SKM-1 (cell line): ENCODE results near the gene NFAM1.

Source experiments
- DNase-seq: peaks from one replicate; lab custom pipeline; 2025; ENCODE audit not compliant: unreplicated experiment; lab: John Stamatoyannopoulos, UW

The NFAM1 gene

DNA sequence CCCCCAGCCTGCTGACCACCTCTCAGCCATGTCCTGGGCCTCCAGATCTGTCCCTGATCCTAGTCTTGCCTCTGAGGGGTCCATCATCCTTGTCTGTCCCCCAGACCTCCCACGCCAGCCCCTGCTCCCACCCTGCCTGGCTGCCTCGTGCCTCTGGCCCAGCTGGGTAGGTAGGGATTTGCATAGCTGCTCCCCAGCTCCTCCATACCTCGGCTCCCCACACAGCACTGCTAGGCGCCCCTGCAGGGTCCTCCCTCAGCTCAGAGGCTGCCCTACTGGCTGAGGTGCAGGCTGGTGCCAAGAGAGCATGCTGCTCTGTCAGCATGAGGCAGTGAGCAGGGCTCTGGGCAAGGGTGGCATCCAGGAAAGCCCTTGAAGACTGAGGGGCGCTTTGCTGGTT, 47.7 kb downstream of the NFAM1 start:
- no peak for DNase-seq

DNA sequence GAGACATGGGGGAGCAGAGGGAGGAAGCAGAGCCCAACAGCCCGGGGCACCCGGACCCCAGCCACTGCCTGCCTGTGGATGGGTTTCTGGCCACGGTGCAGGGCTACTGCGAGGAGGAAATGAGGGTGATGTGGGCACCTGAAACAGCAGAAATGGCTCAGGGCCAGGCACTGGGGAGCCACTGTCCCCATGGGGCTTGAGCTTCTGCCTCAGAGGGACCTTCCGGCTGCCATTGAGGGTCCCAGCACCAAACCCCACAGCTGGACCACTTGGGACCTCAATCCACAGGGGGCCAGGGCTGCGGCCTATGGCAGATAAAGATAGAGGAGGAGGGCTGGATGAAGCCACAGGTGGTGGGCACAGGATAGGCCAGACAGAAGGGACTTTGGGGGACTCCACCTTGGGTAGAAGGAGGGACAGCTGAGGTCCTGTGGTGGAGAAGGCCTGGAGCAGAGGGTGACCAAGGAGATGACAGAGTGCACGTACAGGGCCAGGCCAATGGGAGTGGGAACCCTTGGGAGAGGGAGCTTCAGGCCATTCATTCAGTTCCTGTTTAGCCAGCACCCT, 48.3 kb downstream of the NFAM1 start:
- DNase-seq: no peak

DNA sequence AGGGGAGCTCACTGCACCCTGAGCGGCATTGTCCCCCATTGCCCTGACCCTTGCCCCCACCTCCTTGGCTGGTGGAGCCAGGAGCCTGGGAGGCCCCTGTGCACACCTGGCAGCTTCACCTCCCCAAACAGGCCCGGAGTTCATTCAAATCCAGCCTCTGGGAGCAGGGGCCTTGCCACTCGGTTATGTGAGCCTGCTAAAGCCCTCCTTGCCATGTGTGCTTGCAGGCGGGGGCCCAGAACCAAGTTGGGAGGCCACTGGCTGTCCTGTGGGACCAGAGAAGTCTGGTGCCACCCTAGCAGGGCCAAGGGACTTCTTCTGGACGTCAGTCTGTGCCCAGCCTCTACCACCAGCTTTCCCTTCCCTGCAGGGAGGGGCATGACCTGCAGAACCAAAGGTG, 48.9 kb downstream of the NFAM1 start:
- DNase-seq: no peak

DNA sequence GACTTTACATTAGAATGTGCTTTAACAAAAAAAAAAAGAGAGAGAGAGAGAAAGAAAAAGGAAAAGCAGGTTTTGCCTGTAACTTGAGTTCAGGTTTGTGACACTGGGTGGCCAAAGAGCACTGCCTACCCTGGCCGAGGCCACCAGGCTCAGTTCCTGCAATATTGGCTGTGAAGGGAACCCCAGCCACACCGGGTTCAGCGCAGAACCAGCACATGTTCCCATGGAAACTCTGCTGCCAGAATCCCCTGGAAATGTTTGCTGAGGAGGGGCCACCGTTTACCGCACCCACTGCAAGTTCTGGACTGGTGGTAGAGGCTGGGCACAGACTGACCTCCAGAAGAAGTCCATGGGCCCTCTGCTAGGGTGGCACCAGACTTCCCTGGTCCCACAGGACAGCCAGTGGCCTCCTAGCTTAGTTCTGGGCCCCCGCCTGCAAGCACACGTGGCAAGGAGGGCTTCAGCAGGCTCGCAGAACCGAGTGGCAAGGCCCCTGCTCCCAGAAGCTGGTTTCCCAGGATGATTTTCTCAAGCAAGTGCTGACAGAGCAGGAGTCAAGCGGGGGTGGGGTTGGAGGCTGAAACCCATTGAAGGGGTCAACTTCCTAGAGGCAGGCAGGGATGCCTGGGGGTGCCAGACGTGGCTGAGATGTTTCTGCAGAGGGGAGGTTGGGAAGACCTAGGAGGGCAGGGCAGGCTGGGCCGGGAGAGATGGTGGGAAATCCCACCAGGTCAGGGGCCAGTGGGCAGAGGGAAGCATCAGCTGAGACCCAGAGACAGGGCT, 51.2 kb downstream of the NFAM1 start:
- no peak for DNase-seq

DNA sequence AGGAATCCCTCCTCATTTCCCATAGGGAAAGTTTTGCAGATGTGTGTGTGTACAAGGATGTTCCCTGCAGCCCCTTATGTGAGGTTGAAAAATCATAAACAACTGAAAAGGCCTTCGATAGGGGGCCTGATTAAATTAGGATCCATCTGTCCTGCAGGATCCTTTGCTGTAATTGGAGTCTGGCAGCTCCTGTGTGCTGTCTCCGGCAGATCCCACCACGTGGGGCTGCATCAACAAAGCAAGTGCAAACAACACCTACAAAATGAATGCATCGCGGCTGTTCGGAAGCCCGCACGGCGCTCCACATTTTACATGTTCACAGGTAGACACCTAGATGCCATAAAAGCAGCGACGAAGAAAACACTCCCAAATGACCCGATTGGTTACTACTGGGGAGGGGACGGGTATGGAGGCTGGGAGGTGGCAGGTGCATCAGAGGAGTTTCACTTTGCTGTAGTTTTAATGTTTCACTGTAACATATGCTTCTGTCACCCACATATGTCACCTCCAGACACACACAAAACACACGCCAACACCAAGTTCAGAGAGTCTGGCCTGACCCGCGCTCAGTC, 52.2 kb downstream of the NFAM1 start:
- no peak for DNase-seq

DNA sequence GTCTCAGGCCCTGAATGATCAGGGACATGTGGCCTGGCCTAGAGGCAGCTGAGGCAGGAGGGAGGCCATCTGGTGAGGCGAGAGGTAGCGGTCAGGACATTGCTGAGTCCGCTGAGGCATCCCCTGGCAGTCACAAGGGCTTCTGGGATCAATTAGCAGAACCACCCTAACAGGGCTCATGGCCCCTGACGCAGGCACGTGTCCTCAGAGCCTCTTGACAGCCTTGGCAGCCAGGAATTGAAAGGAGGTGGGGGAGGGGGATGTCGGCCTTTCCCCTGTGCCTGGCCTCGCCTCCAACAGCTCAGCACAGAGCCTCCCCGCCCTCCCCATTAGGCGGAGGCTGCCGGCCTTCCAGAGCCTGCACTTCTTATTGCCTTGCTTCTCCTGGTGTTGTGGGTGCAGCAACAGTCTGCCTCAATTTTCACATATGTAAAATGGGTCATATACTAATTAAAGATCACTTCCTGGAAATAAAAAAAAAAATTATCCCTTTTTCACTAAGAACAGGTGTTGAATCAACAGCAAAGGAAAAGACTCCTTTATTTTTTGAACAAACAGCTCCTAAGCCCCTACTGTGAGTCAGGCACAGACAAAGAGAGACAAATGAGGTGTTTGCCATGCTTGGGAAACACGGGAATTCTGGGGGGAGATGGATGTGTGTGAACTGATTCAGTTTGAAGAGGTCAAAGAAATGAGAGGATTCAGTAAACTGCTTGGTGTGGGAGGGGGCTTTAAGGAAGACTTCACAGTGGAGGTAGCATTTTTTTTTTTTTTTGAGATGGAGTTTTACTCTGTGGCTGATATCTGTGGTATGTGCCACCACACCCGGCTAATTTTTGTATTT, 55.3 kb downstream of the NFAM1 start:
- DNase-seq: no peak

DNA sequence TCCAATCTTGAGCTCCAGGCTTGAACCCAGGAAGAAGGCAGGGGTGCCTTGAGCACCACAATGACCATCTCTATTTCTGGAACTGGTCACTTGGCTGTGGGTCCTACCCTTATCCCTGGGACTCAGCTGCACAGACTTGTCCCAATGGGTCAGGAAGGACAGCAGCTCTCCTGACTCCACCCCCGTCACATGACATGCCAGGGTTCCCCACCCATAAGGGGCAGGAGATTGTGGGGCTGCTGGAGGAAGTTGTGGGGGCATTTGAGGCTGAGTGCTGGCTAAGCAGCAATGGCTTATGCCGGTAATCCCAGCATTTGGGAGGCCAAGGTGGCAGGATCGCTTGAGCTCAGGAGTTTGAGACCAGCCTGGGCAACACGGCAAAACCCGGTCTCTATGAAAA, 56.2 kb downstream of the NFAM1 start:
- DNase-seq: no peak

DNA sequence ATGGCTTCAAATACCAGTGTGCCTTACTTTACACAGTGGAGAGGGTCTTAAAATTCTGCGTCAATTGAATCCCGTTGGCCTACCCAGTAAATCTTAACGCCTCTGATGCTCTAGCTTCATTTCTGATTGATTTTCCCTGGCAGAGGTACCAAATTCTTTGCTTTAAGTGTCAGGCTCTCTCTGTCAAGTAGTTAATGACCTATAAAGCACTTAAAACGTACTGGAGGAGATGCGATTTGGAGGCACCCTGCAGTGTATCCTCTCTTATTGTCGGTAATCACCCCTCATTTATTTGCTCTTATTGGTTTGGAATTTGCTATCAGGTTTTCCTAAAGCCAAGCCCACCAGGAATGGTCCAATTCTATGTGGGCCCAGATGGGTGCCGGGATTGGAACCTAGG, 59.2 kb downstream of the NFAM1 start:
- no peak for DNase-seq

DNA sequence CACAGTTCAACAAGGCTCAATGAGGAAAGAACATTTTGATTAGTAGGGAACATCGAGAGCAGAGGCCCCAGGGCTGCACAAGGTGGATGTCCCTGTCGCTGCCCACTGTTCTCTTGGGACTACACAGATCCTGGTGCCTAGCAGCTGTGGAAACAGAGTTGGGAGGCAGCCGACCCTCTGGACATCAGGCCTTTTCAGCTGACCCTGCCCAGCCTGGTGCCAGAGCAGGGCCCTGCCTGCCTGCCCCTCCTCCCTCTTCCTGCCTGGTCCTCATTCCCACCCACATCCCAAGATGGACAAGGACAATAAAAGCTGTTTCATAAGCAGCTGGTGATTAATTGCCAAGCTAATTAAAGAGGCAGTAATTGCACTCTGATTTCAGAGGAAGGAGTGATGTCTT, 60.7 kb downstream of the NFAM1 start:
- no peak for DNase-seq

DNA sequence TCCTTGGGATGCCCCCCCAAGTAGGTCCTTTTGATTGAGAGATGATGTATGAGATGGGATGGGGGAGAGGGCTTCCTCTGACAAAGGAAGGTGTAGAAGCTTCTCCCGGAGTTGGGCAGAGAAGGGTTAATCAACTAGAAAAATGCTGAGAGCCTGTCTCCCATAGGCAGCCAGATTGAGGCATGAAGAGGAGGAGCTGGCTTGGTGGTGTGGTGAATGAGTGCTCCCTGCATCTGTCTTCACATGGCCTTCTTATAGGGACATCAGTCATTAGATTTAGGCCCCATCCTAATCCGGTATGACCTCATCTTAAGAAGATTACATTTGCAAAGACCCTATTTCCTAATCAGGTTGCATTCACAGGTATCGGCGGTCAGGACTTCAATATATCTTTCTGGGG, 61.1 kb downstream of the NFAM1 start:
- no peak for DNase-seq

DNA sequence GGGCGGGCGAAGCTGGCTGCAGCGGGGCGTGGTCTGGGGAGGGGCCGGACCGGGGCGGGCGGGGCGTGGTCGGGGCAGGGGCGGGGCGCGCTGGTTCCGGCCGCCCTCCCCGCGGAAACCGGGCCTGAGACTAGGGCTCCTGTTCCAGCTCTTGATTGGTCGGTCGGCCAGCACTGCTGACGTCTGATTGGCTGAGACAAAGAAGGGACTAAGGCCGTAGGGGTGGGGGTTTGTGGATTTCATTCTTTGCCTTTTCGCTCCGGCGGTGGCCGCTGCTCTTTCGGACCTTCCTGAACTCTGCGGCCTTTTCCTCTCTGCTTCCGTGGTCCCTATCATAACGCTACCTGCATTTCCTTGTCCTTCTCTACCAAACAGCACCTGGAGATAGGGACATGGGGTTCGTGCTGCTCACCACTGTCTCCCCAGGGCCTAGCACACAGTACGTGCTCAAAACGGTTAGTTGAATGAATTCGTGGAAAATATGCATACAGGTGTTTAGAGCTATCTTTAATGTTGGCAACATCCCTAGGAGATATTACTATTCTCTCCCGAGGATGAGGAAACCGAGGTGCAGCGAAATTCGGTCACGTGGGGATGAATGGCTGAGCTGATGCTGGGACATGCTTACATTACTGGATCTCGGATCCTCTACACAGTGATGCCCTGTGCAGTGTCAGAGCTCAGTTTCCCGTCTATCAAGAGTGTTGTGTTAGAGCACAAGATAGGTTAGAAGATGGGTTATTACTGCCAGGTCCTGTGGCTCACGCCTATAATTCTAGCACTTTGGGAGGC, 62.8 kb downstream of the NFAM1 start:
- DNase-seq: peak; percentile 59

DNA sequence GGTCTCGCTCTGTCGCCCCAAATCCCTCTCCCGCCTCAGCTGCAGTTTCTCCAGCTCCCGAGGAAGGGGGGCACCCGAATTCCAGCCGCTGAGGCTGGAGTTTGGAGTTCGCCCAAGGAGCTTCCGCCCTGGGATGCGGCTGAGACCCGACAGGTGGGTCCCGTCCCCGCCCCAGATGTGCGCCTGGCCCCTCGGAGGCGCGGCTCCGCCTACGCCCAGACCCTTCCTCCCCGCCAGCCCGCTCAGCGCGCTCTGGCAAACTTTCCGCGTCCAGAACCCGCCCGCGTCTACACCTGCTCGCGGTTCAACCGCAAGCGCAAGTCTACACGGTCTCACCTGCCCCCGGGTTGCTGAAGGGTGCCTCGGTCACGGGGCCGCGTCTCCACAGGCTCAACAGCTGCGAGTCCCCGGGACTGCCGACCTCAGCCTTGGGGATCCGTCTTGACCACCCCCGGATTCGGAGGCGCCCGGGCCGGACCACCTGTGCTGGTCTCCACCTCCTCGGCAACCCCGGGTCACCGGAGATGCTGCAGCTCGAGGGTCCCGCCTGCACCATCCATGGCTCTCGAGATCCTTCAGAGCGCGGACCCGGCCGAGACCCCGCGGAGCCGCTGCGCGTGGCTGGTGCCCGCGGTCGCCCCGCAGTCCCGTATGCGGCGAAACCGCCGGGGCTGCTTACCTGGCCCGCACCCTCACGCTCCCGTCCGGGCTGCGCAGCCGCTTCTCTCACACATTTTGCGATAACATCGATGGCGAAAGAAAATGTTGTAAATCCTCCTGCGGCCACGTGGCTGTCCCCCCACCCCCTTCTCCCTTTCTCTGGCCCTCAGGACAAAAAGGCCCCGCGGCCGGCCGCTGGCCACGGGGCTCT, 63.6 kb downstream of the NFAM1 start:
- DNase-seq: no peak

DNA sequence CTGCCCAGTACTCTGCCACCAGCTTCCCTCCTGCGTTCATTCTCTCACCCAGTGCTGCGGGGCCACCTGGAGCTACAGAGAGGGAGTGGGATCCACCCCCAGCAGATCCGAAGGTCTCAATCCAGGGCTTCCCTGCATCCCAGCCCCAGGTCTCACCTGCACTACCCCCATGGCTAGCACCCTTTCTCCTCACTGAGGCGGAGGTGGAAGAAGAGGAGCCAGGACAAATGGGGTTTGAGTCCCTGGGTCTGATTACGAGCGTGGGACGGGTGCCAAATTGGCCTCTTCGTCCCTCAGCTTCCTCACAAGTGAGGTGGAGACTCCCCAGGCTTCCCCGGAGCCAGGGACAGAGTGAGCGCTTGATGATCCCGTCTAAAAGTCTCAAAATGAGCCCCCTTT, 64.2 kb downstream of the NFAM1 start:
- DNase-seq: no peak

DNA sequence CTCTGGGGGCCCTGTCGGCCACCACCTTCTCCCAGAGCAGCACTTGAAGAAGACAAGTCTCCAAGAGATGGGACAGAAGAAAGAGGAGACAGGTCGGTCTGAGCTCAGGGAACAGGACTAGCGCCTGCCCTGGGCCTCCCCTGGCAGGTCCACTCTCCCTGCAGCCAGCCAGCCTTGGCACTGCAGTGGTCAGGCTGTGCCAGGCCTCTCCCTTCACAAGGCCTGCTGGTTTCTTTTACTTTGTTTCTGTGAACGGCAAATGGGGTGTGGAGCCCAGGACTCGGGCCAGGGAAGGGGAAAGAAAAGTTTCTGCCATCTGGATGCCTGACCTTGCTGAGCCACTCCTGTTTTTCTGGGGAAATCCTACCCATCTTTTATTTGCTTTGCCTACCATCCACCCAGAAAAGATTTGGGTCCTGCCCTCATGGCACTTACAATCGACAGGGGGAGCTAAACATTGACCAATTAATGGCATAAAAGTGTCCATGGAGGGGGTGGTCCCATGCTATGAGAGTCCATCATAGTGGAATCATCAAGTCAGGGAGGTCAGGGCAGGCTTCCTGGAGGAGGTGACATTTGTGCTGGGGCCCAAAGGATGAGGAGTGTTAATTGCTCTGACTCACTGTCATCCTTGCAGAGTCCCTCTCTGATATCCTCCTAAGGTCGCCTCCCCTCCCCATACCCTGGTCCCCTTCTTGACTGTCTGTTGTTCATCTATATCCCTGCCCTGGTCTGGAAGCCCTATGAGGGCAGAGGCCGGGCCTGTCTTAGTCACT, 65.2 kb downstream of the NFAM1 start:
- DNase-seq: no peak

DNA sequence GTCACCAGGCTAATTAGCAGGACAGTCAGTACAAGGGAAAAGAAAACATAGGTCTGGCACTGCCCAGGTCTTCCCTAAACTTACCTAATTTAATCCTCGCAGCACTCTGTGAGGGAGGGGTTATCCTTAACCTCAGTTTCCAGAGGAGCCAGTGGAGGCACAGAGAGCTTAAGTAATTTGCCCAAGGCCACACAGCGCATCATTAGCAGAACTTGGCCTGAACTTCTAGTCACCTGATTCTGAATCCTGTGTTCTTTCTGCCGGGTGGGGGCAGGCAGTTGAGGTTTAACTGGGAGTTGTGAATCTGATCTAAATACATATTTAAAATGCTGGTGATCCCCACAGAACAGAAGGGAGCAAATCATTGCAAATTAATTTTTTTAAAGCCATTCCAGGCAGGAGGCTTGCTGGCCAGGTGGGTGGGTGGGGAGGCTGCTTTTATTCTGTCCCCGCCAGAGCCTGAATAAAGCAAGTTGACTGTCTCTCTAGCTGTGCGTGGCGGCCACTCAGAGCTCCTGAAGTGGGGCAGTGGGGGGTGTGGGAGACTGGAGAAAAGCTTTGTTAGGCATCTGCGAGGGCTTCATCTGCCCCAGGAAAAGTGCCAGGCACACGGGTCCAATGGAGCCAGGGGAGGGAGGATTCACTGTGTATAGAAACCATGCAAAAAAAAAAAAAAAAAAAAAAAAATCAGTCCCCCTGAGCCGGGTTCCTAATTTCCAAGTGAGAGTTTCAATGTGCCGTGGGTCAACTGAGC, 66.1 kb downstream of the NFAM1 start:
- DNase-seq: no peak

DNA sequence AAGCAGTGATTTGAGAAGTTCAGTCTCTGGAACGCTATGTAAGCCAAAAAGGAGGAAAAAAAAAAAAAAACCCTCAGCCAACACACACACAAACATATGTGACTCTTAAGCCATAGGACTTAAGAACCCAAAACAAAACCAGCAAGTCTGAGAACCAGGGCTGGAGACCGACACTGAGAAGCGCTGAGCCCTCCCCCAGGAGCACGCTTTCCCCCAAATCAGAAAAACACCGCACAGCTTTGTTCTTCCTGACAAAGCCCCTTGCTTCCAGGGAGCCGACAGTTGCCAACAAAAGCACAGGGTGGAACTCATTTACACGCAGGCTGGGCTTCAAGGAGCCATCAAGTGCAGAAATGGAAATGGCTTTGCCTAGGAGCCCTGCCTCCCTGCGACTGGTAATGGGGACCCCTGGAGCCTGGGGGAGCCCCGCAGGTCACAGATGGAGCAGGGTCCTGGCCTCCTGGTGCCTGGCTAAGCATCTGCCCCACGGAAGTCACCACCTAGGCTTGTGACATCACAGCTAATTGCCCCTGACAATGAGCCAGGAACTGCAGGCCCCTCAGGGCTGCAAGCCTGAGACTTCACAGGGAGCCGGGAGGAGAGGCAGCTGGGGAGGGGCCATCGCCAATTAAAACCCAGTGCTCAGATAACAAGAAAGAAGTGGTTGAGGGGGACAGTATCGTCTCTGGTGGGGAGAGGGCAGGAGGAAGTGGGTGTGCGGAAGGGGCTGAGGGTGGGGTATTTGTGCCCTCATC, 66.9 kb downstream of the NFAM1 start:
- no peak for DNase-seq

DNA sequence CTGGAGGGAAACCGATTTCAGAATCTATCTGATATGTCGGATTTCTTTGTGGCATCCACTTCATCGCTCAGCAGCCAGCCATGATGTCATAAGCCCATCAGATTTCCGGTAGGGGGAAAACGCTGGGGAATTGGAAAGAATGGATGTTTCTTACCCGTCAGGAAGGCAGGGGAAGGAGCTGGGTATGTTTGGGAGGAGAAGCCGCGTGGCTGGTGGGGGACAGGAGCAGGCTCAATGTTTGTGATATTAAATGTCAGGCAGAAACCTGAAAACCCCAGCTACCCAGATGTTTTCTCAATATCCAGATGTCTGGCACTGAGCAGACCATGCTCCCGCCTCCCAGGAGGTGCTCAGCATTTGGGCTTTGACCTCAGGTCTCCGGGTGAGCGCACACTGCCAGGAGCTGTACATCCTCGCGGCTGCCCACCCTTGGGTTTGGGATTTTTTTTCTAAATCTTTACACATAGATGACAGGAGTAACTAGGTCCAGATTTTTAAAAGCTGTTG, 67.5 kb downstream of the NFAM1 start:
- no peak for DNase-seq

DNA sequence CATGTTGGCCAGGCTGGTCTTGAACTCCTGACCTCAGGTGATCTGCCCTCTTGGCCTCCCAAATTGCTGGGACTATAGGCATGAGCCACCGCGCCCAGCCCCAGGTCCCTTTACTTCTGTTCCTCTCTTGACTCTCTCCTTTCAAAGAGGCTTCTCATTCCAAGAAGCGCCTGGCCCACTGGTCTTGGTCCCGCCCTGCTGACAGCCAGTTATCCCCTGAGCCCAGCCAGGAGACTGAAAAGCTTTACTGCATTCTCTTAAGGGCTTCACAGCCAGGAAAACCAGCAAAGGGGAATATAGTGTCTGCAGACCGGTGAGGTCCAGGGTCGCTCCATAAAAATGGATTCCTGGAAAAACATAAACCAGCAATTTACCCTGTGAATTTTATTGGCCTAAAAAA, 68.3 kb downstream of the NFAM1 start:
- DNase-seq: no peak
